Medulla oblongata (tissue), 1 donor: ENCODE measurements around the gene FAM180B.
"Not testable (repeated sequence)": the region's sequence is repeated elsewhere in the genome, so short reads cannot be mapped to it uniquely, and the experiment has no call there.

Source experiments
- DNase-seq: peaks from one replicate; pipeline ENCODE4 v3.0.0-alpha.2; 2015; ENCODE audit errors: extremely low spot score

FAM180B gene

DNA sequence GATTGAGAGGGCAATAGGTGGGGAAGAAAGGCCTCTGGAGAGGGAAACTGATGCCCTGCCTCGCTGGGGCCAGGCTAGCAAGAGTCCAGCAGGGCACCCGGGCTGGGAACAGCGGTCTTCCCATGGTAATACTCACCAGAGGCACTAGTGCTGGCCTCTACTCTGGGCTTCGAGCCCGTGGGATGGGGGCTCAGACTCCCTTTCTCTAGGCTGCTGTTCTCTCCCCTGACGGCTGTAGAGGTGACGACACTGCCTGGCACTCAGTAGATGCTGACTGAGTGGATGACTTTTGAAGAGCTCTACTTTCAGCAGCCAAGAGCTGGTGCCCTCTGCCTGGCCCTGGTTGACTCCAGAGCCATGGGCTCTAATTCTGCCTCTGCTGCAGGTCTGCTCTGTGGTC is 8.6 kb downstream of the FAM180B start:
- DNase-seq = peak; percentile 80

GRCh38 chr11:47595967-47596366 is 9.5 kb downstream of the FAM180B start:
- DNase-seq = no peak

- DNase-seq = peak; percentile 55
Measured at GRCh38 chr11:47599902-47600301, 13.4 kb downstream of the FAM180B start.

DNA sequence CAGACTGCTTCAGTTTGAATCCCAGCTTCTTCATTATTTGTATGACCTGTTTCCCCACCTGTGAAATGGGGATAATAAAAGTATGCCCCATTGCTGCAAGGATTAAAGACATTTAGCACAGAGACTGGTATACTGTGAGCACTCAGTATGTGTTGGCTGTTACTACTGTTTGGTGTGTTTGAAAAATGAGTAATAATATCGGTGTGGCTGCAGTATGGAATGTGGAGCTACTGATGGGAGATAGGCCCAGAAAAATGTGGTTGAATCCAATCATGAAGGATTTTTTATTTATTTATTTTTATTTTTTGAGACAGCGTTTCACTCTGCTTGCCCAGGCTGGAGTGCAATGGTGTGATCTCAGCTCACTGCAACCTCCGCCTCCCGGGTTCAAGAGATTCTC is 16.8 kb downstream of the FAM180B start:
- no peak for DNase-seq

- DNase-seq = no peak
Measured at GRCh38 chr11:47605921-47606320, 19.4 kb downstream of the FAM180B start.

DNA sequence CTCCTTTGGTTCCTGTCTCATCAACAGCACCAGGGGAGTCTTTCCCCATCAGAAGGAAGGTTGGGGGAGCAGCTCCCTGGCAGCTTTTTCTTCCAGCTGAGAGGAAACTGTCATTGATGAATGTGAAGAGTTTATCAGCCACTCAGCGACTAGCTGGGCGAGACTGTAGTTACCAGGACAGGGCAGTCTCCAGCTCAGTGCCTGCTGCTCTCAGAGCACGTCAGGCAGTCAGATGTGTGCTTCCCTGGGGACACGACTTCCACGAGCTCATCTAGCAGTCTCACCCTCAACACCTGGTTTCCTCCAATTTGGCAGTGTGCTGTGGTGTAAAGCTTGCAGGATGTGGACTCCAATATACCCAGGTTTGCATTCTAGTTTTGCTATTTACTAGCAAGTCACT is 20.3 kb downstream of the FAM180B start:
- no peak for DNase-seq

DNA sequence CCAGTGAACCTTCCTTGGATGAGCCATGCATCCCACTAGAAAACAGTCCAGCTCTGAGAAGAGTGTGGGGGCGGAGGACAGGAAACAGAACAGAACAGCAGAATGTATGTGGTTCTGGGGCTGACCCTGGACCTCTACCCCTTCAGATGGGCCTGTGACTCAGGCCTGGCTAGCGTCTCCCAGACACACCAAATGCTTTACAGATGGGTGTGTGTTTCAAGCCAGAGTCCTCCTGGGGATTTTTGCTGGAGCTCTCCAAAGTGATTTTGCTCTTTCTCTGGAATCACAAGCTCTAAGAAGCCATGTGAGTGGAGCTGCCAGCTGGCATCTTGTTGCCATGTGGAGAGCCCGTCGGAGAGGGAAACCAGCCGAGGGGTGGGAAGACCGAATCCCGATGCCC is 20.9 kb downstream of the FAM180B start:
- DNase-seq = peak; percentile 44

DNA sequence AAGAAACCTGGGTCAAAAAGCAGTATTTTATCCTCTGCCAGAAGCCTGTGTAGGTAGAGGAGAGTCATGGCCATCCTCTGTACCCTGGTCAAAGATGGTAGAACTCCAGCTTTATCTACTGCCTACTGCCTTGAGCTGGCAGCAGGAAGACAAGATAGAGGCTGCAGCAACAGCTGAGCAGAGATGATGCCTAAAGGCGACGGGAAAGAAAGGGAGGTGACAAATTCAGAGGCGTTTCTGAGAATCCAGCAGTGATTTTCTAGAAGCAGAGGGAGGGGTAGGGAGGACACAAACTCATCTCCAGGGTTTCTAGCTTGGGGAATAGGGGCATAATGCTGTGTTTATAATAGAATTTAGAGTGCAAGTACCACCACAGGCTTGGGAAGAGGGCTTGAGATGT is 23.2 kb downstream of the FAM180B start:
- DNase-seq = no peak

DNA sequence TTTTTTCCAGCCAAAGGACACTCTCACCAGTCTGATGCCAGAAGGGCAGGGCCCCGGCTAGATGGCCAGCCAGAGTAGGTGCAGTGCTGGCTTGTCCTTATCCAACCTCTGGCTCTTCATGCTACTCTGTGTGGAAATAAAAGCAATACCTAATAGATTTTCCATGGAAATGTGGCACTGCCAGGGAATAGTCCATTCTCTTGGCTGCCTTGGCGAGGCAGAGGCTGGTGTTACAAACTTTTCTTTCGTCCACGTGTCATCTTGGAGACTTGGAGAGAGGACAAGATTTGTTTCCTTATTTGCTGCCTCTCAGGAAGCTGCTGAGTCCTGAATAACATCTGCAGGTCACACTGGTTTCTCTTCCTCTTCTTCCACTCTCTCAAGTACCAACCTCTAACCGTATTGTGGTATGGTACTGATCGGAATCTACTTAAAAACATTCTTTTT is 24.9 kb downstream of the FAM180B start:
- DNase-seq = peak; percentile 88

- DNase-seq = no peak
Measured at GRCh38 chr11:47615249-47615648, 28.8 kb downstream of the FAM180B start.

DNA sequence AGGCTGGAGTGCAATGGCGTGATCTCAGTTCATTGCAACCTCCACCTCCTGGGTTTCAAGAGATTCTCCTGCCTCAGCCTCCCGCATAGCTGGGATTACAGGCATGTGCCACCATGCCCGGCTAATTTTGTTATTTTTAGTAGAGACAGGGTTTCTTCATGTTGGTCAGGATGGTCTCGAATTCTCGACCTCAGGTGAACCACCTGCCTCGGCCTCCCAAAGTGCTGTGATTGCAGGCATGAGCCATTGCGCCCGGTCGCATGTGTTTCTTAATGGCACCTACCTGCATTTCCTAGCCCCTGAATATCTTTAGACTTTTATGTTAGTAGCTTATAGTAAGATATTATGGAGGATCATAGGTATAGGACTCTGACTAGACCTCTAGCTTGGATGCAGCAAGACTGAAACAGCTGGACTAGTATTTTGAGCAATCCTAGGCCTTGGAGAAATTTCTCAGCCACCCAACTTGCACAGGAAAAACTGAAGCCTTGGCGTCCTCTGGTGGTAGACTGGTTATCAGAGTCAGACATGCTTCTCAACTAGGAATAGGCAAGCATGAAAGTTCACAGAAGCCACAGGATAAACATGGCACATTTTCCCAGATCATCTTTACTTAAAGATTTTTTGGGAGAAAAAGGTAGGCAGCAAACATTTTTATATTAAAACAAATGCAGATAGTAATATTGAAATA is 30.4 kb downstream of the FAM180B start:
- DNase-seq = peak; percentile 80

DNA sequence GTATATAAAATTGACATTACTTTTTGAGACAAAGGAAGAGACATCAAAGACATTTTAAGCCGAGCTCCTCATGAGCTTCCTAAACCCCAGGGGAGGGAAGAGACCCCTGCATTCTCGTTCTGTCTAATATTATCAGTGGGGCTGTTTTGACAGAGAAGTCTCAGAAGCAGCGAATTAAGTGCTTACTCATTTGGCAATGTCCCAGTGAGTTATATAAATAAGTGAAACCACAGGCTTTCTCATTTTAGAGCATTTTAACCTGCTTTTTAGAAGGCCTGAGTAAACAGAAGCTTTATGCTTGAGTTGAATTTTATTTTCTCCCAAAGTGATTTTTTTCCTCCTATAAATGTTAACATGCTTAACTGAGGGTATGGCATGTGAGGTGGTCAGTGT is 30.9 kb downstream of the FAM180B start:
- DNase-seq = no peak

- peak; percentile 51 for DNase-seq
Measured at GRCh38 chr11:47620836-47621378, 34.4 kb downstream of the FAM180B start.

GRCh38 chr11:47626234-47626633 is 39.8 kb downstream of the FAM180B start:
- no peak for DNase-seq

- DNase-seq = no peak
Measured at GRCh38 chr11:47628026-47628425, 41.5 kb downstream of the FAM180B start.

- no peak for DNase-seq
Measured at GRCh38 chr11:47631473-47631872, 45.0 kb downstream of the FAM180B start.

GRCh38 chr11:47636331-47636730 is 49.9 kb downstream of the FAM180B start:
- not testable (repeated sequence) for DNase-seq
